Coronary artery (tissue), 2 donors: ENCODE data around the gene ZNF768.

Source experiments
- DNase-seq: peaks from one replicate; pipeline ENCODE4 v3.0.0-alpha.2; 2017; ENCODE audit warnings: low spot score
- H3K27ac ChIP-seq, 2 donors: fragments of 200-600 bp; sonication (generic); one replicate each; pipeline ENCODE4 v1.5.1; 2016 to 2019
- H3K4me3 ChIP-seq: fragments of 200-600 bp; sonication (generic); 2 replicates; pipeline ENCODE4 v1.5.1; 2016; ENCODE audit warnings: mild to moderate bottlenecking, moderate library complexity
- TF ChIP-seq, protein P1 (sequence below): fragments of 200-600 bp; sonication (generic); IDR thresholded peaks from one replicate; pipeline ENCODE4 v1.5.1; 2019; ENCODE audit warnings: antibody characterized with exemption

The ZNF768 gene

GRCh38 chr16:30561089-30561816, 34.9 kb upstream of the ZNF768 start:
- DNase-seq, result no peak

GRCh38 chr16:30559690-30560089, 33.3 kb upstream of the ZNF768 start:
- no peak overlapping the region for H3K27ac ChIP-seq

More at GRCh38 chr16:30561089-30561816, 34.9 kb upstream of the ZNF768 start:
- H3K27ac ChIP-seq, result peak overlapping the region in 1 of 2 donors; percentile 61
- TF ChIP-seq, protein P1, sequence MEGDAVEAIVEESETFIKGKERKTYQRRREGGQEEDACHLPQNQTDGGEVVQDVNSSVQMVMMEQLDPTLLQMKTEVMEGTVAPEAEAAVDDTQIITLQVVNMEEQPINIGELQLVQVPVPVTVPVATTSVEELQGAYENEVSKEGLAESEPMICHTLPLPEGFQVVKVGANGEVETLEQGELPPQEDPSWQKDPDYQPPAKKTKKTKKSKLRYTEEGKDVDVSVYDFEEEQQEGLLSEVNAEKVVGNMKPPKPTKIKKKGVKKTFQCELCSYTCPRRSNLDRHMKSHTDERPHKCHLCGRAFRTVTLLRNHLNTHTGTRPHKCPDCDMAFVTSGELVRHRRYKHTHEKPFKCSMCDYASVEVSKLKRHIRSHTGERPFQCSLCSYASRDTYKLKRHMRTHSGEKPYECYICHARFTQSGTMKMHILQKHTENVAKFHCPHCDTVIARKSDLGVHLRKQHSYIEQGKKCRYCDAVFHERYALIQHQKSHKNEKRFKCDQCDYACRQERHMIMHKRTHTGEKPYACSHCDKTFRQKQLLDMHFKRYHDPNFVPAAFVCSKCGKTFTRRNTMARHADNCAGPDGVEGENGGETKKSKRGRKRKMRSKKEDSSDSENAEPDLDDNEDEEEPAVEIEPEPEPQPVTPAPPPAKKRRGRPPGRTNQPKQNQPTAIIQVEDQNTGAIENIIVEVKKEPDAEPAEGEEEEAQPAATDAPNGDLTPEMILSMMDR, result no peak
- H3K4me3 ChIP-seq, result peak overlapping the region; percentile 69

GRCh38 chr16:30558789-30559377, 32.5 kb upstream of the ZNF768 start:
- no peak for DNase-seq
- TF ChIP-seq, protein P1, result no peak
- Histone ChIP-seq H3K4me3 (peak overlapping the region; percentile 96), H3K27ac (peak overlapping the region in 1 of 2 donors; percentile 94)

More at GRCh38 chr16:30559690-30560089, 33.3 kb upstream of the ZNF768 start:
- DNase-seq, result no peak
- H3K4me3 ChIP-seq, result no peak overlapping the region
- TF ChIP-seq, protein P1, result no peak

DNA sequence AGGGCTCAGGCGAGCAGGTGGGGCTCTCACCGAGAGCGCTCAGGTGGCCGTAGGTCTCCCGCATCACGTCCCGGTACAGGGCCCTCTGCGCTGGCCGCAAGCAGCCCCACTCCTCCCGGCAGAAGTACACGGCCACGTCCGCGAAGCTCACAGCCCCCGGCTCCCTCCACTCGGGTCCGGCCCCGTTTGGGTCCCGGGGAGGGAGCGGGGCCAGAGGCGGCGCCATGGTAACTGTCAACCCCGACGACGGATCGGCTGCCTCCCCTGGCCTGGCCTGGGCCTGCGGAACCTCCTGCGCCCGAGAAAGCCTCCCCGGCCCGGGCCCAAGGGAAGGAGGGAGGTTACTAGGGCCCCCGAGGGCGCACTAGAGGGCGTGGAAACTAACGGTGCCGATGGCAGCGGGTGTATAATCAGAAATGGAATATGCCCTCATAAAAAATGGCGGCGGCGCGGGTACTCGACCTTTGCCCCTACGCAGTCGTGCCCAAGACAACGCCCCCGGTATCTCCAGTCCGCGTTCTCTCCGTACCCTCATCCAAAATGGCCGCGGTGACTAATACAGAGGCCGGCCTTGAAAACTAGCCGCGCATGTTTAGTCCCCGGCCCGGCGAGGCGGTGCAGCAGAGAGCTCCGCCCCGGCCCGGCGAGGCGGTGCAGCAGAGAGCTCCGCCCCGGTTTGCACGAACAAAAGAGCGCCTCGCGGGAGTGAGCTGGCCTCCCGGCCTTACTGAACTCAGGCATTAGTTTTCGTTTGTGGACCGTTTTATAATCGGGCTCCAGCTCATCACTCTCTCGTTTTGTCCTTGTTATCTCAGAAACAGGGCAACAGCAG, 31.8 kb upstream of the ZNF768 start, which contains the start of gene ZNF764:
ZNF764 (minus strand) TSS at position 418 of the 832 bp plus-strand sequence; CDS start at position 226, 192 bp downstream.
- TF ChIP-seq, protein P1, result no peak
- peak within 1 kb of the TSS; percentile 87 to 94 for H3K27ac ChIP-seq
- peak within 1 kb of the TSS; percentile 96 for H3K4me3 ChIP-seq
- peak; percentile 99 for DNase-seq

- TF ChIP-seq, protein P1, result no peak
- DNase-seq, result no peak
- peak overlapping the region; percentile 96 for H3K4me3 ChIP-seq
- peak overlapping the region; percentile 87 to 94 for H3K27ac ChIP-seq
These were observed 31.3 kb upstream of the ZNF768 start for GRCh38 chr16:30557707-30557956.

DNA sequence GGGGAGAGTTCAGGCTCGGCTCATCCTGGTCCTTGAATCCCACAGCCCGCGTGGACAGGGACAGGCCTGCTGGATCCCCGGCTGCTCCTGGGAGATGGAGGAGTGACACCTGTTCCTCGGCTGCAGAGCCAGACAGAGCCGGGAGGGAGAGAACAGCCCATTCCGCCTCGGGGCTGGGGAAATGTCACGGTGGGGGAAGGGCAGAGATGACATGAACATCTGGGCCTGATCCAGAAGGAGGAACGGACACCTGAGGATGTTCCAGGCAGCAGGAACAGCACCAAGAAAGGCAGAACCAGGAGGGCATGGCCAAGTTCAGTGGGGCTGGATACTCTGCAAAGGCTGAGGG, 29.7 kb upstream of the ZNF768 start:
- TF ChIP-seq, protein P1, result no peak
- DNase-seq, result no peak
- no peak overlapping the region for H3K27ac ChIP-seq
- no peak overlapping the region for H3K4me3 ChIP-seq
